ENCODE data around the gene MRPS11. TPM values are rescaled to one million over a fixed set of nuclear protein-coding genes. Genes with fewer than 3 reads are reported as not detected.

The MRPS11 gene
- total RNA-seq, 1 experiment from 2014 or later: 47.4 TPM

DNA sequence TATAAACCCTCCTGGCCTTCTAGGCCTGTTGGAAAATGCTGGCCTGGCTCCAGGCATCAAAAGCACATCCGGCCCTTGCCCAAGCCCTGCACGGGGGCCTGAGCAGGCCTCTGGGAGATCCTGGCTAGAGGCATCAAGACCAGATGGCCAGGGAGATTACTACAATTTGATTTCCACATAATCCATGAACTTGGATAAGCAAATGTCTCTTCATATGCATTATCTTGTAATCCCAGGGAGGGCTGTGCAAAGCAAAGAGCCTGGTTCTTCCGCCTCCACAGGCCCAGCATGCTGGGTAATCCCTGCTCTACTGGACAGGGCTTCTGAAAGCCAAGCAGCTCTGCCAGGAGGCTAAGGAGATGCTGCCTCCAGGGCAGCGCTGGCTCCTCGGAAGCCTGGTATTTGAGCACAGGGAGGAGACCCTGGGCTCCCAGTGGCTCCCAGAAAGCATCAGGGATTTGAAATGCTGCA lies 18.5 kb upstream of the MRPS11 start:
- Histone ChIP-seq H4K20me1 (ENCODE audit: insufficient read depth) (no peaks in the 10 kb centered on the region), H3K79me2 (ENCODE audit: insufficient read depth, low read length) (no peaks in the 10 kb centered on the region), H2AFZ (ENCODE audit: low read depth, low read length, poor library complexity, severe bottlenecking) (no peak overlapping the region), H3K4me3 (replicated peaks in 1 of 2; ENCODE audit: low read depth in 1 of 2, low read length in 2 of 2) (no peak overlapping the region), H3K27me3 (ENCODE audit: insufficient read depth, low read length) (peaks cover 6% of the 10 kb centered on the region; the same call in 1 of the 2 replicates), H3K36me3 (ENCODE audit: control insufficient read depth in 1 of 2, insufficient read depth in 2 of 2, low read length in 2 of 2) (no peaks in the 10 kb centered on the region), H3K27ac (ENCODE audit: low read depth, low read length) (no peak overlapping the region), H3K9ac (ENCODE audit: low read length) (no peak overlapping the region), H3K9me3 (ENCODE audit: control insufficient read depth in 1 of 2, insufficient read depth in 1 of 2, low read depth in 1 of 2, low read length in 2 of 2) (peaks cover 0 to 5% of the 10 kb centered on the region in 2 experiments; a peak in 2 of 4 replicates), H3K4me2 (ENCODE audit: low read length) (no peak overlapping the region), H3K9me2 (ENCODE audit: insufficient read depth) (no peaks in the 10 kb centered on the region), H3K4me1 (ENCODE audit: control insufficient read depth in 1 of 2, insufficient read depth in 2 of 2, low read length in 2 of 2) (peaks cover 0 to 2% of the 10 kb centered on the region in 2 experiments; a peak in 1 of 4 replicates)
- intact Hi-C loops (cut with micrococcal nuclease): no loop called here
- no peak for ATAC-seq
- ChIA-PET POLR2A (no interaction called here), CTCF (interaction anchor here (1.0 kb wide), 1 partner anchor 204 kb away, joined by 3 read pairs; no protein-coding TSS in a partner anchor), RAD21 (ENCODE audit: low non-redundant PET in 1 of 2, low total read pairs in 2 of 2, uncharacterized antibody in 2 of 2, unreplicated experiment in 2 of 2) (no interaction called here)
- TF ChIP-seq RAD21 (IDR thresholded peaks at IDR 0.05; ENCODE audit: low read depth) (no peak), POLR2A (IDR thresholded peaks at IDR 0.05; ENCODE audit: borderline replicate concordance, extremely low read depth, insufficient read depth, insufficient read length) (no peak), EZH2 (IDR thresholded peaks at IDR 0.05) (no peak), CBX3 (IDR thresholded peaks at IDR 0.05; ENCODE audit: low read depth) (no peak), POLR2AphosphoS5 (IDR thresholded peaks at IDR 0.05; ENCODE audit: low read depth, low read length) (no peak)
- TF ChIP-seq, protein P1, sequence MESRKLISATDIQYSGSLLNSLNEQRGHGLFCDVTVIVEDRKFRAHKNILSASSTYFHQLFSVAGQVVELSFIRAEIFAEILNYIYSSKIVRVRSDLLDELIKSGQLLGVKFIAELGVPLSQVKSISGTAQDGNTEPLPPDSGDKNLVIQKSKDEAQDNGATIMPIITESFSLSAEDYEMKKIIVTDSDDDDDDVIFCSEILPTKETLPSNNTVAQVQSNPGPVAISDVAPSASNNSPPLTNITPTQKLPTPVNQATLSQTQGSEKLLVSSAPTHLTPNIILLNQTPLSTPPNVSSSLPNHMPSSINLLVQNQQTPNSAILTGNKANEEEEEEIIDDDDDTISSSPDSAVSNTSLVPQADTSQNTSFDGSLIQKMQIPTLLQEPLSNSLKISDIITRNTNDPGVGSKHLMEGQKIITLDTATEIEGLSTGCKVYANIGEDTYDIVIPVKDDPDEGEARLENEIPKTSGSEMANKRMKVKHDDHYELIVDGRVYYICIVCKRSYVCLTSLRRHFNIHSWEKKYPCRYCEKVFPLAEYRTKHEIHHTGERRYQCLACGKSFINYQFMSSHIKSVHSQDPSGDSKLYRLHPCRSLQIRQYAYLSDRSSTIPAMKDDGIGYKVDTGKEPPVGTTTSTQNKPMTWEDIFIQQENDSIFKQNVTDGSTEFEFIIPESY (IDR thresholded peaks at IDR 0.05; ENCODE audit: extremely low read depth, insufficient replicate concordance, low read length): no peak
- TF ChIP-seq, protein P2, sequence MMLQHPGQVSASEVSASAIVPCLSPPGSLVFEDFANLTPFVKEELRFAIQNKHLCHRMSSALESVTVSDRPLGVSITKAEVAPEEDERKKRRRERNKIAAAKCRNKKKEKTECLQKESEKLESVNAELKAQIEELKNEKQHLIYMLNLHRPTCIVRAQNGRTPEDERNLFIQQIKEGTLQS (IDR thresholded peaks at IDR 0.05): no peak
- TF ChIP-seq, protein P3, sequence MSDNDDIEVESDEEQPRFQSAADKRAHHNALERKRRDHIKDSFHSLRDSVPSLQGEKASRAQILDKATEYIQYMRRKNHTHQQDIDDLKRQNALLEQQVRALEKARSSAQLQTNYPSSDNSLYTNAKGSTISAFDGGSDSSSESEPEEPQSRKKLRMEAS (IDR thresholded peaks at IDR 0.05): no peak
- TF ChIP-seq, protein P4, sequence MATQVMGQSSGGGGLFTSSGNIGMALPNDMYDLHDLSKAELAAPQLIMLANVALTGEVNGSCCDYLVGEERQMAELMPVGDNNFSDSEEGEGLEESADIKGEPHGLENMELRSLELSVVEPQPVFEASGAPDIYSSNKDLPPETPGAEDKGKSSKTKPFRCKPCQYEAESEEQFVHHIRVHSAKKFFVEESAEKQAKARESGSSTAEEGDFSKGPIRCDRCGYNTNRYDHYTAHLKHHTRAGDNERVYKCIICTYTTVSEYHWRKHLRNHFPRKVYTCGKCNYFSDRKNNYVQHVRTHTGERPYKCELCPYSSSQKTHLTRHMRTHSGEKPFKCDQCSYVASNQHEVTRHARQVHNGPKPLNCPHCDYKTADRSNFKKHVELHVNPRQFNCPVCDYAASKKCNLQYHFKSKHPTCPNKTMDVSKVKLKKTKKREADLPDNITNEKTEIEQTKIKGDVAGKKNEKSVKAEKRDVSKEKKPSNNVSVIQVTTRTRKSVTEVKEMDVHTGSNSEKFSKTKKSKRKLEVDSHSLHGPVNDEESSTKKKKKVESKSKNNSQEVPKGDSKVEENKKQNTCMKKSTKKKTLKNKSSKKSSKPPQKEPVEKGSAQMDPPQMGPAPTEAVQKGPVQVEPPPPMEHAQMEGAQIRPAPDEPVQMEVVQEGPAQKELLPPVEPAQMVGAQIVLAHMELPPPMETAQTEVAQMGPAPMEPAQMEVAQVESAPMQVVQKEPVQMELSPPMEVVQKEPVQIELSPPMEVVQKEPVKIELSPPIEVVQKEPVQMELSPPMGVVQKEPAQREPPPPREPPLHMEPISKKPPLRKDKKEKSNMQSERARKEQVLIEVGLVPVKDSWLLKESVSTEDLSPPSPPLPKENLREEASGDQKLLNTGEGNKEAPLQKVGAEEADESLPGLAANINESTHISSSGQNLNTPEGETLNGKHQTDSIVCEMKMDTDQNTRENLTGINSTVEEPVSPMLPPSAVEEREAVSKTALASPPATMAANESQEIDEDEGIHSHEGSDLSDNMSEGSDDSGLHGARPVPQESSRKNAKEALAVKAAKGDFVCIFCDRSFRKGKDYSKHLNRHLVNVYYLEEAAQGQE (IDR thresholded peaks at IDR 0.05; ENCODE audit: low read depth): no peak
- BruUV-seq (replicated peaks): no TSS peak
- no peak for DNase-seq (ENCODE audit: low read depth, low spot score)

Measured in HCT116 (cell line).